Ishikawa (cell line): ENCODE results near the gene CEP131.

ENCODE experiments used
- CEBPB ChIP-seq: IDR thresholded peaks from 2 replicates; pipeline ENCODE4 v1.6.1; 2012
- CREB1 ChIP-seq: IDR thresholded peaks from 2 replicates; pipeline ENCODE4 v1.6.1; 2012; ENCODE audit warnings: low read depth
- EGR1 ChIP-seq: IDR thresholded peaks from 2 replicates; pipeline ENCODE4 v1.6.1; 2012
- EP300 ChIP-seq: IDR thresholded peaks from 2 replicates; pipeline ENCODE4 v1.6.1; 2012; ENCODE audit warnings: borderline replicate concordance
- FOXM1 ChIP-seq: IDR thresholded peaks from 2 replicates; pipeline ENCODE4 v1.6.1; 2012; ENCODE audit warnings: low read depth, borderline replicate concordance
- MAX ChIP-seq: IDR thresholded peaks from 2 replicates; pipeline ENCODE4 v1.6.1; 2012
- NFIC ChIP-seq: IDR thresholded peaks from 2 replicates; pipeline ENCODE4 v1.6.1; 2012
- RAD21 ChIP-seq: IDR thresholded peaks from 2 replicates; pipeline ENCODE4 v1.6.1; 2012; ENCODE audit warnings: low read depth
- REST ChIP-seq: IDR thresholded peaks from 2 replicates; pipeline ENCODE4 v1.6.1; 2012; ENCODE audit warnings: low read depth, mild to moderate bottlenecking
- TAF1 ChIP-seq: IDR thresholded peaks from 2 replicates; pipeline ENCODE4 v1.6.1; 2012; ENCODE audit warnings: low read depth, mild to moderate bottlenecking
- TCF12 ChIP-seq: IDR thresholded peaks from 2 replicates; pipeline ENCODE4 v1.6.1; 2012; ENCODE audit warnings: low read depth
- TEAD4 ChIP-seq: IDR thresholded peaks from 2 replicates; pipeline ENCODE4 v1.6.1; 2012
- USF1 ChIP-seq: IDR thresholded peaks from 2 replicates; pipeline ENCODE4 v1.6.1; 2012
- YY1 ChIP-seq: IDR thresholded peaks from 2 replicates; pipeline ENCODE4 v1.6.1; 2012; ENCODE audit warnings: low read depth
- ZBTB7A ChIP-seq: IDR thresholded peaks from 2 replicates; pipeline ENCODE4 v1.6.1; 2012; ENCODE audit warnings: low read depth

Gene CEP131

GRCh38 chr17:81213978-81214377 is 8.8 kb downstream of the CEP131 start:
- TF ChIP-seq TAF1 = no peak
- no peak for TF ChIP-seq NFIC
- no peak for TF ChIP-seq FOXM1
- no peak for TF ChIP-seq TCF12
- TF ChIP-seq CREB1 = no peak
- no peak for TF ChIP-seq EGR1
- no peak for TF ChIP-seq MAX
- no peak for TF ChIP-seq EP300
- TF ChIP-seq CEBPB = no peak
- no peak for TF ChIP-seq RAD21

- TF ChIP-seq TEAD4 (no peak), CEBPB (no peak), EGR1 (no peak), MAX (no peak), EP300 (no peak), CREB1 (no peak), NFIC (no peak), TAF1 (no peak), YY1 (no peak), REST (no peak), FOXM1 (no peak), USF1 (no peak), RAD21 (no peak), TCF12 (no peak)
These were observed 10.4 kb downstream of the CEP131 start for GRCh38 chr17:81212365-81212764.

GRCh38 chr17:81210868-81211267 is 11.9 kb downstream of the CEP131 start:
- TF ChIP-seq ZBTB7A (no peak), EP300 (no peak), YY1 (no peak), CREB1 (no peak), TAF1 (no peak), REST (no peak), FOXM1 (no peak), TCF12 (no peak), NFIC (no peak), EGR1 (no peak), TEAD4 (no peak), RAD21 (no peak), USF1 (no peak), MAX (no peak), CEBPB (no peak)

GRCh38 chr17:81210466-81210865 is 12.3 kb downstream of the CEP131 start:
- TF ChIP-seq RAD21 (no peak), NFIC (no peak), EP300 (no peak), EGR1 (no peak), TCF12 (no peak), CREB1 (no peak), FOXM1 (no peak), TAF1 (no peak), MAX (no peak), REST (no peak), CEBPB (no peak), TEAD4 (no peak), USF1 (no peak), YY1 (no peak), ZBTB7A (no peak)
